ENCODE results near the gene MTG1.

DNA sequence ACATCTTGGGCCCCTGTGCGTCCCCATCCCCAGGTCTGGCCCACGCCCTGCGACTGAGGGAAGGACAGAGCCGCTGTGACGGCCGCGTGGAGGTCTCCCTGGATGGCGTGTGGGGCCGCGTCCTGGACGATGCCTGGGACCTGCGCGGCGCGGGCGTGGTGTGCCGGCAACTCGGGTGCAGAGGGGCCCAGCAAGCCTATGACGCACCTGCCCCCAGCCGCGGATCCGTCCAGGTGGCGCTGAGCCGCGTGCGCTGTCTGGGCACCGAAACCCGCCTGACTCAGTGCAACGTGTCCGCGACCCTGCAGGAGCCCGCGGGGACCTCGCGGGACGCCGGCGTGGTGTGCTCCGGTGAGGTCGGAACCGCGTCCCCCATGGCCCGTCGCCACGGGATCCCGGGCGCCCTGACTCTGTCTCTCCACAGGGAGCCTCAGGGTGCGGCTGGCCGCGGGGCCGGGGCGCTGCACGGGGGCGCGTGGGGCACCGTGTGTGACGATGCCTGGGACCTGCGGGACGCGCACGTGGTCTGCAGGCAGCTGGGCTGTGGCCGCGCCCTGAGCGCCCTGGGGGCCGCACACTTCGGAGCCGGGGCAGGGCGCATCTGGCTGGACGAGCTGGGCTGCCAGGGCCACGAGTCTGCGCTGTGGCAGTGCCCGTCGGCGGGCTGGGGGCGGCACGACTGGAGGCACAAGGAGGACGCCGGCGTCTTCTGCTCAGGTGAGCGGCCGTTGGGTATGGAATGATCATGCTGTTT lies 65.7 kb downstream of the MTG1 start:
- TF ChIP-seq POLR2A (IDR thresholded peaks at IDR 0.05; ENCODE audit: low read length), result no peak
- no peak for TF ChIP-seq GATA1 (IDR thresholded peaks at IDR 0.05; ENCODE audit: low read depth, low read length)

All from erythroblast (primary cell).